H9 (cell line): ENCODE results near the gene MTHFD1. TPM values are rescaled to one million over a fixed set of nuclear protein-coding genes. Genes with fewer than 3 reads are reported as not detected.
A peak's percentile ranks its signal among the peaks of the same experiment; 100 is the strongest.

Experiments
- DNase-seq: peaks from one replicate; pipeline ENCODE4 v3.0.0-alpha.2; 2017
- H2AFZ ChIP-seq: one replicate; pipeline ENCODE4 v1.6.1; 2013; ENCODE audit warnings: mild to moderate bottlenecking, low read length, control low read depth, moderate library complexity
- H2AK5ac ChIP-seq: 2 replicates; pipeline ENCODE4 v1.6.1; 2013; ENCODE audit warnings: low read length, control low read depth, mixed read lengths; ENCODE audit not compliant: insufficient read length
- H2BK120ac ChIP-seq: one replicate; pipeline ENCODE4 v1.6.1; 2013; ENCODE audit warnings: low read depth, mild to moderate bottlenecking, low read length, control low read depth, inconsistent platforms; ENCODE audit not compliant: poor library complexity, severe bottlenecking
- H2BK12ac ChIP-seq: 2 replicates; pipeline ENCODE4 v1.6.1; 2013; ENCODE audit warnings: low read length, control low read depth, mixed read lengths, low read depth; ENCODE audit not compliant: insufficient read length
- H2BK15ac ChIP-seq: 2 replicates; pipeline ENCODE4 v1.6.1; 2013; ENCODE audit warnings: low read depth, low read length, control low read depth
- H2BK20ac ChIP-seq: one replicate; pipeline ENCODE4 v1.6.1; 2013; ENCODE audit warnings: low read depth, mild to moderate bottlenecking, low read length, control low read depth, inconsistent platforms; ENCODE audit not compliant: poor library complexity, severe bottlenecking
- H2BK5ac ChIP-seq: 2 replicates; pipeline ENCODE4 v1.6.1; 2013; ENCODE audit warnings: low read length, control low read depth, mixed read lengths; ENCODE audit not compliant: insufficient read length
- H3K14ac ChIP-seq: 2 replicates; pipeline ENCODE4 v1.6.1; 2013; ENCODE audit warnings: low read length, control low read depth; ENCODE audit not compliant: insufficient read depth
- H3K18ac ChIP-seq: 2 replicates; pipeline ENCODE4 v1.6.1; 2013; ENCODE audit warnings: low read depth, mild to moderate bottlenecking, mixed read lengths, low read length, control low read depth; ENCODE audit not compliant: insufficient read length
- H3K23ac ChIP-seq: 2 replicates; pipeline ENCODE4 v1.6.1; 2013; ENCODE audit warnings: low read length, control low read depth, mixed read lengths, low read depth; ENCODE audit not compliant: insufficient read length
- H3K23me2 ChIP-seq: 2 replicates; pipeline ENCODE4 v1.6.1; 2013; ENCODE audit warnings: low read depth, mild to moderate bottlenecking, mixed read lengths, low read length, control low read depth; ENCODE audit not compliant: insufficient read length, poor library complexity, severe bottlenecking
- H3K27ac ChIP-seq: 2 replicates; pipeline ENCODE4 v1.5.1; 2013; ENCODE audit warnings: low read length, control low read depth, mixed read lengths, low read depth; ENCODE audit not compliant: insufficient read length
- H3K27me3 ChIP-seq: 2 replicates; pipeline ENCODE4 v1.6.1; 2013; ENCODE audit warnings: low read length, control low read depth, inconsistent platforms; ENCODE audit not compliant: insufficient read depth
- H3K4ac ChIP-seq: 2 replicates; pipeline ENCODE4 v1.6.1; 2013; ENCODE audit warnings: low read depth, mild to moderate bottlenecking, control low read depth, inconsistent platforms, low read length, moderate library complexity
- H3K4me1 ChIP-seq: 2 replicates; pipeline ENCODE4 v1.6.1; 2013; ENCODE audit warnings: low read length, control low read depth, inconsistent platforms; ENCODE audit not compliant: insufficient read depth
- H3K4me2 ChIP-seq: 2 replicates; pipeline ENCODE4 v1.6.1; 2013; ENCODE audit warnings: low read length, control low read depth, mixed read lengths; ENCODE audit not compliant: insufficient read length, insufficient read depth
- H3K56ac ChIP-seq: 2 replicates; pipeline ENCODE4 v1.6.1; 2013; ENCODE audit warnings: low read depth, mild to moderate bottlenecking, mixed read lengths, low read length, control low read depth; ENCODE audit not compliant: insufficient read length
- H3K79me1 ChIP-seq: 2 replicates; pipeline ENCODE4 v1.6.1; 2013; ENCODE audit warnings: low read depth, mild to moderate bottlenecking, moderate library complexity, low read length, control low read depth, inconsistent platforms; ENCODE audit not compliant: insufficient read depth, poor library complexity, severe bottlenecking
- H3K79me2 ChIP-seq: 2 replicates; pipeline ENCODE4 v1.6.1; 2013; ENCODE audit warnings: low read length, control low read depth, inconsistent platforms; ENCODE audit not compliant: insufficient read depth
- H3K9ac ChIP-seq: 2 replicates; pipeline ENCODE4 v1.6.1; 2013; ENCODE audit warnings: low read length, control low read depth, mixed read lengths; ENCODE audit not compliant: insufficient read length; ENCODE audit errors: extremely low read depth
- H3K9me3 ChIP-seq: one replicate; pipeline ENCODE4 v1.6.1; 2013; ENCODE audit warnings: low read depth, low read length, inconsistent platforms; ENCODE audit not compliant: control insufficient read depth
- H3T11ph ChIP-seq: one replicate; pipeline ENCODE4 v1.6.1; 2013; ENCODE audit warnings: mild to moderate bottlenecking, low read length, control low read depth, inconsistent platforms
- H4K20me1 ChIP-seq: one replicate; pipeline ENCODE4 v1.6.1; 2013; ENCODE audit not compliant: control insufficient read depth, insufficient read length, insufficient read depth
- H4K5ac ChIP-seq: 2 replicates; pipeline ENCODE4 v1.6.1; 2013; ENCODE audit warnings: low read depth, mild to moderate bottlenecking, mixed read lengths, low read length, control low read depth; ENCODE audit not compliant: insufficient read length
- H4K8ac ChIP-seq: replicated peaks from 2 replicates; pipeline ENCODE4 v1.6.1; 2013; ENCODE audit warnings: low read length, control low read depth, mixed read lengths, low read depth; ENCODE audit not compliant: insufficient read length
- H4K91ac ChIP-seq: 2 replicates; pipeline ENCODE4 v1.6.1; 2013; ENCODE audit warnings: low read depth, mild to moderate bottlenecking, moderate library complexity, mixed read lengths, low read length, control low read depth; ENCODE audit not compliant: insufficient read length
- H3K27ac Mint-ChIP-seq, 3 experiments: 2 replicates in 2 of 3; 3 replicates in 1 of 3; pipeline ENCODE4 v1.8.0; 2020 to 2021; ENCODE audit warnings: mixed read lengths in 3 of 3, mild to moderate bottlenecking in 1 of 3, moderate library complexity in 1 of 3
- H3K27me3 Mint-ChIP-seq: 2 replicates; pipeline ENCODE4 v1.8.0; 2021; ENCODE audit warnings: low read depth, mild to moderate bottlenecking, moderate library complexity, mixed read lengths
- H3K36me3 Mint-ChIP-seq, 3 experiments: 2 replicates in 2 of 3; 3 replicates in 1 of 3; pipeline ENCODE4 v1.8.0; 2020 to 2021; ENCODE audit warnings: low read depth in 3 of 3, mixed read lengths in 3 of 3; ENCODE audit not compliant: insufficient read depth in 1 of 3
- H3K4me1 Mint-ChIP-seq, 2 experiments: 2 replicates each; pipeline ENCODE4 v1.8.0; 2020; ENCODE audit warnings: mixed read lengths in 2 of 2
- H3K4me3 Mint-ChIP-seq, 2 experiments: 2 replicates in 1 of 2; 3 replicates in 1 of 2; pipeline ENCODE4 v1.8.0; 2020 to 2021; ENCODE audit warnings: mild to moderate bottlenecking in 2 of 2, mixed read lengths in 2 of 2, moderate library complexity in 1 of 2
- H3K9me3 Mint-ChIP-seq, 2 experiments: 2 replicates in 1 of 2; 3 replicates in 1 of 2; pipeline ENCODE4 v1.8.0; 2020; ENCODE audit warnings: mild to moderate bottlenecking in 2 of 2, mixed read lengths in 2 of 2, moderate library complexity in 1 of 2
- WGBS: extraction: QIAGEN DNeasy Blood & Tissue Kit; methylation state at CpG from one replicate; pipeline ENCODE4 v1.1.7; 2013; ENCODE audit warnings: missing lambda C conversion rate, low lambda C conversion rate, mixed read lengths; ENCODE audit not compliant: insufficient read length; ENCODE audit errors: extremely low coverage; 5-methylcytosine and 5-hydroxymethylcytosine counted together
- total RNA-seq: library from RNA; stranded (reverse); gene quantifications from 2 replicates; pipeline ENCODE4 v1.2.1, GENCODE V29; 2021
- TF ChIP-seq, protein P1 (sequence below): fragments of 200-600 bp; sonication (generic); conservative IDR thresholded peaks from 3 replicates; pipeline ENCODE4 v1.8.0; 2021; ENCODE audit warnings: antibody characterized with exemption, mild to moderate bottlenecking

MTHFD1 gene
- total RNA-seq, 1 experiment from 2014 or later: 203 TPM

DNA sequence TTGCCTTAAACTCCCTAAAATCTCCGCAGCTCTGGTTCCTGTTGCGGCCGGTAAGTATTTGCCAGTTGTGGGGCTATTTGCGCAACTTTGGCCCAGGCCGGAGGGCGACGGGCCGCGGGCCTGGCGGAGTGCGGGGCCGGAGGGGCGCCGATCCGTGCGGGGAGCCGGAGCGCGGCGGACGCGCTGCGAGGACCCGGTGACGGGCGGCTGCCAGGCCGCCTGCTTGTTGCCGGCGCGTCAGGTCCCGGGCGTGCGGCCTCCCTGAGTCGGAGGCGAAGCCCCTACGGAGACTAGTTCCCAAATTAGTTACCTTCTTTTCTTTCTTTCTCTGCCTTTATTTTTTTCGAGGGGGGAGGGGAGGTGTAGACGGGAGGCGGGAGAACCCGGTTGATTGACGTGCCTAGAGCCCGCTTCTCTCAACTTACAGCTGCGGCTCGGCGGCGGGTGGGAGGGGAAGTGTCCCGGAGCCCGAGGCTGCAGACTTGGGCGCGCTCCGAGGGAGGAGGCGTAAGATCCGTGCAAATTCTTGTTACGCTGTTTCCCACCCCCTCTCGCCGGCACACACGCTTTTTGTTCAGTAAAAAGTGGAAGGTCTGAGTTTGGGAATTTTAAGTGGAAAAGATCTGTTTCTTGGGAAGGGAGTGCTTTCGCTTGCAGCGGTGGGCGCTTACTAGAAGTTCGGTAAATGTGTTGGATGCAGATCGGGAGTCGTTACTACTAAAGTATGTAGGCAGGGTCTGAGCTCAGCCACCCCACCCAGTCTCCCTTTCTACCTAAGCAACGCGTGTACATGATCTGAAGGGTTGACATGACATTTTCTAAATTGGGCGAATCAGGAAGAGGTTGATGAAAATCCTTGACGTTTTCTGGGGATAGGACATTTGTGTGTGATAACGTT, 117.0 kb downstream of the MTHFD1 start:
- Histone ChIP-seq H3K4me1 (no peaks in the 10 kb centered on the region; the same call in 1 of the 2 replicates), H3K9me3 (no peaks in the 10 kb centered on the region), H4K8ac (no peak overlapping the region), H3T11ph (no peak overlapping the region), H3K14ac (peak overlapping the region; percentile 98), H2BK12ac (no peak overlapping the region), H3K23me2 (peaks cover 15% of the 10 kb centered on the region), H3K79me1 (no peaks in the 10 kb centered on the region), H3K27me3 (no peaks in the 10 kb centered on the region), H3K56ac (no peak overlapping the region), H2BK15ac (no peak overlapping the region), H3K9ac (peak overlapping the region; percentile 77), H2BK120ac (no peak overlapping the region), H2BK20ac (no peak overlapping the region), H3K18ac (peak overlapping the region; percentile 97), H3K4me2 (peak overlapping the region; percentile 91), H4K5ac (peak overlapping the region; percentile 18), H2BK5ac (no peak overlapping the region), H2AFZ (no peak overlapping the region), H3K23ac (no peak overlapping the region), H4K91ac (no peak overlapping the region), H3K4ac (no peak overlapping the region; the same call in 1 of the 2 replicates), H3K27ac (peak overlapping the region; percentile 66), H3K79me2 (peaks cover 27% of the 10 kb centered on the region; the same call in 1 of the 2 replicates), H4K20me1 (no peaks in the 10 kb centered on the region), H2AK5ac (no peak overlapping the region)
- peaks cover 54 to 55% of the 10 kb centered on the region in 2 experiments for H3K4me1 Mint-ChIP-seq
- H3K9me3 Mint-ChIP-seq: no peaks in the 10 kb centered on the region
- TF ChIP-seq, protein P1, sequence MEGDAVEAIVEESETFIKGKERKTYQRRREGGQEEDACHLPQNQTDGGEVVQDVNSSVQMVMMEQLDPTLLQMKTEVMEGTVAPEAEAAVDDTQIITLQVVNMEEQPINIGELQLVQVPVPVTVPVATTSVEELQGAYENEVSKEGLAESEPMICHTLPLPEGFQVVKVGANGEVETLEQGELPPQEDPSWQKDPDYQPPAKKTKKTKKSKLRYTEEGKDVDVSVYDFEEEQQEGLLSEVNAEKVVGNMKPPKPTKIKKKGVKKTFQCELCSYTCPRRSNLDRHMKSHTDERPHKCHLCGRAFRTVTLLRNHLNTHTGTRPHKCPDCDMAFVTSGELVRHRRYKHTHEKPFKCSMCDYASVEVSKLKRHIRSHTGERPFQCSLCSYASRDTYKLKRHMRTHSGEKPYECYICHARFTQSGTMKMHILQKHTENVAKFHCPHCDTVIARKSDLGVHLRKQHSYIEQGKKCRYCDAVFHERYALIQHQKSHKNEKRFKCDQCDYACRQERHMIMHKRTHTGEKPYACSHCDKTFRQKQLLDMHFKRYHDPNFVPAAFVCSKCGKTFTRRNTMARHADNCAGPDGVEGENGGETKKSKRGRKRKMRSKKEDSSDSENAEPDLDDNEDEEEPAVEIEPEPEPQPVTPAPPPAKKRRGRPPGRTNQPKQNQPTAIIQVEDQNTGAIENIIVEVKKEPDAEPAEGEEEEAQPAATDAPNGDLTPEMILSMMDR: no peak
- H3K27me3 Mint-ChIP-seq: no peaks in the 10 kb centered on the region
- H3K4me3 Mint-ChIP-seq: peak overlapping the region; percentile 84 to 86
- H3K27ac Mint-ChIP-seq: peak overlapping the region; percentile 86 to 98 (median 97)
- DNase-seq: peak; percentile 88
- WGBS: no CpG with 5 or more reads among the region's 68 CpGs
- peaks cover 0 to 7% (median 3%) of the 10 kb centered on the region in 3 experiments; a peak in 3 of 7 replicates for H3K36me3 Mint-ChIP-seq
